ENCODE measurements around the gene GNAQ. TPM values are rescaled to one million over a fixed set of nuclear protein-coding genes. Genes with fewer than 3 reads are reported as not detected.

Gene GNAQ
- total RNA-seq, 2 experiments from 2014 or later: 22.4 to 22.7 TPM

DNA sequence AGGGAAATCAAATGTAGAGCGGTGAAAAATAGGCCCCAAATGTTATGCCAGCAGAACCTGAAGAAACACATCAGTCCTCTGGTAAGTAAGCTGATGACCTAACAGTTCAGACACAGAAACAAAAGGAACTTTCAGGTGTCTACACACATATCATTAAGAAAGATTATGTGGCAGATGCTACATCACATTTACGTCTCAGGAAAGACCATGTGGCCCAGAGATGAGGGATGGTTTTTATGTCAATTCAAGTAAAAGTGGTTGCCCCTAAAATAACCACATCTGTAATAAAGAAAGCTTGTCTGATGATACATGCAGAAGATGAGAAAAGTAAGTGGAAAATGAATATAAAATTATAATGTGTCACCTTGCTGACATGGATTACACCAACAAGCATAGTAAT, 31.4 kb downstream of the GNAQ start:
- Mint-ChIP-seq H3K9me3 (no peaks in the 10 kb centered on the region), H3K36me3 (peaks cover 15% of the 10 kb centered on the region), H3K4me1 (peaks cover 55% of the 10 kb centered on the region), H3K4me3 (no peak overlapping the region), H3K27ac (no peak overlapping the region), H3K27me3 (no peaks in the 10 kb centered on the region)
- DNase-seq: no peak

DNA sequence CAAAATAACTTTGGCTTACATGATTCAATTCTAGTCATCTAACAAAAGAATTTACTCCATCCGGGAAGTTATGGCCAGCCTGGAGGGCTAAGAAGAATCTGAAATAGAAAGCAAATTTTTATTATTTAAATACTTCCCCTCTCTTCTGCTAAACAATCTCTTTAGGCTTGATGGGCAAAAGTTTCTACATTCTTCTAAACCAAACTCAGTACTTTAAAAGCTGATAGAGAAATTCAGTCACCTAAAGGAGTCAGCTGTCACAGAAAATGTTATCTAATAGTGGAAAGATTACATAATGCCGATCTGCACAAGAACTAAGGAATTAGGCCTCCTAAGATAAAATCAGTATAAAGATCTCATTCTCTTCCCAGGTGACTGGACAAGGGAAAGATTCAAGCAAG, 32.4 kb downstream of the GNAQ start:
- Mint-ChIP-seq H3K4me1 (peaks cover 53% of the 10 kb centered on the region), H3K27ac (no peak overlapping the region), H3K9me3 (no peaks in the 10 kb centered on the region), H3K27me3 (no peaks in the 10 kb centered on the region), H3K4me3 (no peak overlapping the region), H3K36me3 (peaks cover 15% of the 10 kb centered on the region)
- no peak for DNase-seq

DNA sequence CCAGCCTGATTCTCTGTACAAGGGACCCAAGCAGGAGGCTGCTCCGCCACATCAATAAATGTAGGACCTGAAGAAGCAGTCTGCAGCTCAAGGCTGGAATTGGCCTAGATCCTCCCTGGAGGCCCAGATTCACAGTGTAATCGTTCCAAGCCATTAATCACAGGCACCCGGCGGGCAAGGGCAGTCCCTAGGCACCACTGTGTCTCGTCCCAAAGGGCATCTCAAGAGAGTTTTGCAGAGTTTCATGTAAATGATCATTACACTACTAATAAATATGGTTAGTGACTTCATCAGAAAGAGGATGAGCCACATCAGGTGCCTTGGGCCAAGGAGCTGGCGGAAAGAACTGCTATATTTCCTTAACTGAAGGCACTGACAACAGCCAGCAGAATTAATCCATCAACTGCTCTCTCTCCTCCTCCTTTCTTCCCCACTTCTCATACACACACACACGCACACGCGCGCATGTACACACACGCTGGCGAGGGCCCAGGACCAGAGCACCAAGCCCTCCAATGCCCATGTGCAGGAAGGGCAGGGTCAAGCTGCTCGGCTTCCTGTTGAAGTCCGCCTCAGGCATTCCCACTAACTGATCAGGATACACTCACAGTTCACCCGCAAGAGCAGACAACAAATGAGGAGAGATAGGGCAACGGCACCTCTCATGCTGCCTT, 33.9 kb downstream of the GNAQ start:
- DNase-seq: no peak
- Mint-ChIP-seq H3K27me3 (no peaks in the 10 kb centered on the region), H3K9me3 (no peaks in the 10 kb centered on the region), H3K36me3 (peaks cover 15% of the 10 kb centered on the region), H3K4me1 (peaks cover 46% of the 10 kb centered on the region), H3K27ac (no peak overlapping the region), H3K4me3 (no peak overlapping the region)

DNA sequence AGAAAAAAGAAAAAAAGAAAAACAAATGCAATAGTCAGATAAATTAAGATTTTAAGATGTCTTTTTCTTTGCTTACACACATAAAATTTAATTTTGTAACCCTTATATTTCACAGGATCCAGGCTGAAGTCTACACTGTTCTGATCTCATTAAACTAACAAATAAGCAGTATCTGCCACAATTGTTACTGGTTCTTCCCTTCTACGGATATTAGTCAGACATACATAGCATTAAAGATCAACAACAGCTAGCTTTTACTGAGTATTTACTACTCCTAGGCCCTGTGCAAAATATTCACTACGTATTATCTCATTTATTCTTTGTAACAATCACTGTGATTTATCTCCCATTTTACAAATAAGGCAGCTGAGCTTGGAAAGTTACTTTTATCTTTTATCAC, 34.9 kb downstream of the GNAQ start:
- H3K27me3 Mint-ChIP-seq: no peaks in the 10 kb centered on the region
- H3K4me1 Mint-ChIP-seq: peaks cover 36% of the 10 kb centered on the region
- H3K9me3 Mint-ChIP-seq: no peaks in the 10 kb centered on the region
- DNase-seq: no peak
- no peak overlapping the region for H3K27ac Mint-ChIP-seq
- H3K4me3 Mint-ChIP-seq: no peak overlapping the region
- peaks cover 21% of the 10 kb centered on the region for H3K36me3 Mint-ChIP-seq

DNA sequence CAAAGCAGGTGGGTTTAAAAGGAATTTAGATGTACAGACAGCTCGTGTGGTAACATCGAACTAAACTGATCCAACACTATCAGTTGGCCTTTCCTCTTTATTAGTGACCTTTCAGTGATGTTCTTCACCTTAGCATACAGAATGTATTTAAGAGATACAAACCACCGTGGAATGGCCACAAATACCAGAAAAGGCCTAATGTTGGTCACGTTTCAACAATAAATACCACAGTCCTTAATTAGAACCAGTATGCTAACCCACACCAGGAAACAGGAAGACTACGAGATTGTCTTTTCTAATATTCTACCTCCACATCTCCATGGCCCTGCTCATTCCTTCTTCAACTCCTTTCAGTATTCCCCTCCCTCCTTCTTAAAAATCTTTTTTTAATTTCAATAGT, 40.4 kb downstream of the GNAQ start:
- peaks cover 13% of the 10 kb centered on the region for H3K36me3 Mint-ChIP-seq
- no peak for DNase-seq
- H3K4me1 Mint-ChIP-seq: peaks cover 28% of the 10 kb centered on the region
- H3K9me3 Mint-ChIP-seq: no peaks in the 10 kb centered on the region
- H3K4me3 Mint-ChIP-seq: no peak overlapping the region
- H3K27me3 Mint-ChIP-seq: no peaks in the 10 kb centered on the region
- H3K27ac Mint-ChIP-seq: no peak overlapping the region

DNA sequence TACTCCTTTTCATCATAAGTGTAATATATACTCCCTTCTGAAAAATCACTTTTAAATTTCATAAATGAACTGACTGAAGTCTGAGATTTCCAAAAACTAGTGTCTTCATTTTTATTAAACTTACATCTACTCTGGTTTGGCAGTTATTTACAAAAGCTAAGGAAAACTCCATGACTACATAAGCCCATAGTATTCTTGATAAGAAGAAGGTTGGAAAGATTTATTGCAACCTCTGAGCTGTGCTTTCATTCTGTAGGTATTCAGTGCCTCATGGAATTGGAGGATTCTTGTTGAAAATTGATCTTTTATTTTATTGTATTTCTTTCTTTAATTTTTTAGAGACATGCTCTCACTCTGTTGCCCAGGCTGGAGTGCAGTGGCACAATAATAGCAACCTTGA, 41.7 kb downstream of the GNAQ start:
- Mint-ChIP-seq H3K36me3 (peaks cover 14% of the 10 kb centered on the region), H3K27ac (no peak overlapping the region), H3K4me1 (peaks cover 27% of the 10 kb centered on the region), H3K27me3 (no peaks in the 10 kb centered on the region), H3K9me3 (no peaks in the 10 kb centered on the region), H3K4me3 (no peak overlapping the region)
- no peak for DNase-seq

DNA sequence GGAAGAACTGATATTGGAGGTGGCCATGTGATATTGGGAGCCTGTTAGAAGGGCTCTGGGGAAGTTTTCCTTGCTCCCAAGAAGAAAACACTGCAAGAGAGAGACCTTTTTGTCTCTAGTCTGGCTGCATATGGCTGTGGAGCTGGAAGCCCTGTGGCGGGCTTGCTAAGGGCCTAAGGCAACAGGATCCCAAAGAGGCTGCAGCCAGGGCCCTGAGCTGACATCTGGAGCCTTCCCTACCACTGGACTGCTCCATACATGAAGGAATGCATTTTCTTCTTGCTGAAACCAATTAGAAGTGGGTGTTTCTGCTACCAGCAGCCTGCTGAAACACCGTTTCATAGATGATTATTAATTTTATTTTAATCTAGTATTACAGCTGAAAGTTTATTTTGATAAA, 42.2 kb downstream of the GNAQ start:
- Mint-ChIP-seq H3K9me3 (no peaks in the 10 kb centered on the region), H3K27ac (no peak overlapping the region), H3K27me3 (no peaks in the 10 kb centered on the region), H3K36me3 (peaks cover 14% of the 10 kb centered on the region), H3K4me1 (peaks cover 25% of the 10 kb centered on the region), H3K4me3 (no peak overlapping the region)
- no peak for DNase-seq

DNA sequence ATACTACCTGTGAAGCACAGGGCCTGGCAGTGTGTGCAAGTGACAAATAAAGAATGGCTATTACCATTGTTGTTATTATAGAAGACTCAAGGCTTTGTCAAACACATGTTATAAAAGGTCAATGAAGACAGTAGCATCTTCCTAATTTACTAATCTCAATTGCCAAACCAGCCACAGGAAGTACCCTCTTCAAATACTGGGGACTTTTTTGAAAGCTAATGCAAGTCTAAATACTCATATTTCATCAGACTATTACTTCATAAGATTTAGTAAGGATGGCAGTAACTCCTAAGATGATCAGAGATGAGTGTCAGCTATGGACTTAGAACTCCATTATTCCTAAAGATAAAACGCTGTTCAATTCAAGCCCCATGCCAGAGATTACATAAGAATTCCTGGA, 43.0 kb downstream of the GNAQ start:
- no peak overlapping the region for H3K4me3 Mint-ChIP-seq
- H3K9me3 Mint-ChIP-seq: no peaks in the 10 kb centered on the region
- no peak overlapping the region for H3K27ac Mint-ChIP-seq
- peaks cover 12% of the 10 kb centered on the region for H3K36me3 Mint-ChIP-seq
- H3K27me3 Mint-ChIP-seq: no peaks in the 10 kb centered on the region
- no peak for DNase-seq
- peaks cover 26% of the 10 kb centered on the region for H3K4me1 Mint-ChIP-seq

DNA sequence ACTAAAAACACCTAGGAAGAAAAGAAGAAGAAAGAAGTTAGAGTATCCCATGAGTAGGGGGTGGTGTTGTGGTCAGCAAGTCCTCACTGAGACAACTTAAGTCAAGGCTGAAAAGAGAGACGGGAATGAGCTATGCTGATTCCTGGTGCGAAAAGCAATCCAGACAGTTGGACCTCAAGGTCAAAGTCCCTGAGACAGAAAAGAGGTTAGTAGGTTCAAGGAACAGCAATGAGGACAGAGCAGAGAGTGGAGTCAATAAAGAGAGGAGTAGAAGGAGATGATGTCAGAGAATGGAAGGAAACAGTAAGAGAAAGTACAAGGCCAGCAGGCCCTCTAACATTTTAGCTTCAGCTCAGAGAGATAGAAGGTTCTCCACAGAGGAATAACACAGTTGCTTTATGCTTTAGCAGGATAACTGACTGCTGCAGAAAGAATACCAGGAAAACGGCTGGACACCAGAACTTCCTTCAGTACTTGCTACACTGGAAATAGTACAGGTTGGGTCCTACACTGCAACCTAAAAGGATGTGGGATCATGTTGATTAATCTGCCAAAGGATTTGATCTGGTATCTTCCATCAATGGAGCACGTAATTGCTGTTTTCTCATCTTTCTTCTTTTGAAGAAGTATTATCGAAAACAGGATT, 43.6 kb downstream of the GNAQ start:
- no peak for DNase-seq
- no peaks in the 10 kb centered on the region for H3K27me3 Mint-ChIP-seq
- peak overlapping the region; percentile 2 for H3K27ac Mint-ChIP-seq
- H3K36me3 Mint-ChIP-seq: peaks cover 12% of the 10 kb centered on the region
- H3K4me1 Mint-ChIP-seq: peaks cover 32% of the 10 kb centered on the region
- H3K4me3 Mint-ChIP-seq: no peak overlapping the region
- H3K9me3 Mint-ChIP-seq: no peaks in the 10 kb centered on the region

DNA sequence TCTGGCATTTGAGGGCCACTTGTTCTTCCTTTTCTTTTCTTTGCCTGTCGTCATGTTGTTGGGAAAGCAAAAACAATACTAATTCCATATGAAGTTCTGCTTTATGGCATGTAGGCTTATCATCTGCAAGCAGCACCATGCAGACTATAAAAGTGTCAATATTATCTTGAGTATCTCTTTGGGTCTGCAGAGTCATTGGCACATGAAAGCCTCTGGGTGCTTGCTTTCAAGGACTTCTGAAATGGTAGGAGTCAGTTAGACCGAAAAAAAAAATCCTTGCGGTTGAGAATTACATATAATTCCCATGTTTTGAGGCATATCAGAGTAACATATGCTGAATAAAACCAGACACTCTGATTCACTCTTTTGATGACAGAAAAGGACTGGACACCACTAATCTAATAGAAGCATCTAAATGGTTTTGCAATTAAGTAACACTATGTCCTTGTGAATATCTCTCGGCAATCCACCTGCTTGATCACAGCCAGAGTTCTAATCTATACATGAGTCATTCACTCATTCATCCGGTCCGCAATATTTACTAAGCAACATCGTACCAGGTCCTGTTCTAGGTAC, 44.4 kb downstream of the GNAQ start:
- H3K27me3 Mint-ChIP-seq: no peaks in the 10 kb centered on the region
- no peak overlapping the region for H3K4me3 Mint-ChIP-seq
- H3K27ac Mint-ChIP-seq: no peak overlapping the region
- DNase-seq: no peak
- H3K36me3 Mint-ChIP-seq: peaks cover 11% of the 10 kb centered on the region
- H3K9me3 Mint-ChIP-seq: no peaks in the 10 kb centered on the region
- H3K4me1 Mint-ChIP-seq: peaks cover 39% of the 10 kb centered on the region

DNA sequence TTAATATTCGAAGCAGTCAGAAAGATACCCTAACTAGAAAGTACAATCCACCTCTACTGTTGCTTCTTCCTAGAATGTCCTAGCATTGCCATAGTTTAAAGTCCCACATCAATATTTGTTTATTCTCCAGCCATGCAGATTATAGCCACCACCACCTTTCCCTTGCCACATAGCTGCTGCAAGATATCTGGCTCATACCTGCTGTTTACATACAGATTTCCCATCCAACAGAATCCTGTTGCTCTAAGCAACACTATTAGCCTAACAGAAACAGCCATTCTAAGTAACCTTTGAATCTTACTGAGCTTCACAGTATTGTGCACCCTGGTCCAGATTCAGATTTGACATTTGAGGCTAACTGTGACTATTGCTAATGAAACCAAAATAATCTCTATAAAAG, 45.6 kb downstream of the GNAQ start:
- H3K9me3 Mint-ChIP-seq: no peaks in the 10 kb centered on the region

DNA sequence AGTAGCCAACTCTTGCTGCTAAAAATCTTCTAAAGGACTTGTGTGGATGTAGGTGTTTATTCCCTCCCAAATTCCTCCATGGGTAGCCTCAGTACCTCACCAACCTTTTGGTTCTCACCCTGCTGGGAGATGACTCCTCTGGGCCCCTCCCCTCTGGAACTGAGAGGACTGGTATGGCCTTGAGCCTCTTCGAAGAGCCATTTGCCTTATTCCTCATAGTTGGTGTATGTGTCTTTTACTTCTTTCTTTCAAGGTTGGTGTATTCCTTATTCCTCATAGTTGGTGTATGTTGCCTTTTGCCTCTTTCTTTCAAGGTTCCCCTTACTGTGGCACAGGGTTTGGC, 48.3 kb downstream of the GNAQ start:
- Mint-ChIP-seq H3K36me3 (peaks cover 10% of the 10 kb centered on the region), H3K9me3 (no peaks in the 10 kb centered on the region), H3K27ac (peak overlapping the region; percentile 44), H3K4me3 (no peak overlapping the region), H3K27me3 (no peaks in the 10 kb centered on the region), H3K4me1 (peaks cover 66% of the 10 kb centered on the region)
- DNase-seq: no peak

More for the DNA sequence above, 45.6 kb downstream of the GNAQ start:
- Mint-ChIP-seq H3K27me3 (no peaks in the 10 kb centered on the region), H3K4me1 (peaks cover 50% of the 10 kb centered on the region), H3K4me3 (no peak overlapping the region), H3K27ac (no peak overlapping the region), H3K36me3 (peaks cover 4% of the 10 kb centered on the region)
- no peak for DNase-seq

DNA sequence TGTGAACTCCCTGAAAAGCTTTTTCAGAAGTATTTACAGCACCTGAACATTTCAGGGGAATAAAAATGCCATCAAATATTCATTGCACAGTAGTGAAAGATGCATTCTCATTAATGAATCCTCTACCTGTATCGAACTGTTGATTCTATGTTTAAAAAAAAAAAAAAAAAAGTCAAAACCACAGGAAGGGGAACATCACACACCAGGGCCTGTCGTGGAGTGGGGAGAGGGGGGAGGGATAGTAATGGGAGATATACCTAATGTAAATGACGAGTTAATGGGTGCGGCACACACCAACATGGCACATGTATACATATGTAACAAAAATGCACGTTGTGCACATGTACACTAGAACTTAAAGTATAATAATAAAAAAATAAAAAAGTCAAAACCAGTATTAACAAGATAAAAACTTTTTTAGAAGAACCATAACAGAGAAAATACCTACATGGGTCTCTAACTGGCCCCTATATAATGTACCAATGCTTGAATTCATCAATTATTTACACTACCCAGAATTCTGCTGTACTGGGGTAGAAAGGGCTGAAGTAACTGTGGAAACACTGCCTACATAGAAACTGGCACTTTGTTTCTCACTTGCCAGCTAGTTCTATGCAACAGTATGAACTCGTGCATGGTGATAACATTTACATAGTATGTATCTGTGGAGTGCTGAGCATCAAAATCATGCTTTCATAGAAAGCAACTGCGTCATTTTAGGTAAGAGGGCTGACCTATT, 48.9 kb downstream of the GNAQ start:
- Mint-ChIP-seq H3K27ac (no peak overlapping the region), H3K36me3 (peaks cover 10% of the 10 kb centered on the region), H3K4me3 (no peak overlapping the region), H3K27me3 (no peaks in the 10 kb centered on the region), H3K9me3 (no peaks in the 10 kb centered on the region), H3K4me1 (peaks cover 68% of the 10 kb centered on the region)
- no peak for DNase-seq

DNA sequence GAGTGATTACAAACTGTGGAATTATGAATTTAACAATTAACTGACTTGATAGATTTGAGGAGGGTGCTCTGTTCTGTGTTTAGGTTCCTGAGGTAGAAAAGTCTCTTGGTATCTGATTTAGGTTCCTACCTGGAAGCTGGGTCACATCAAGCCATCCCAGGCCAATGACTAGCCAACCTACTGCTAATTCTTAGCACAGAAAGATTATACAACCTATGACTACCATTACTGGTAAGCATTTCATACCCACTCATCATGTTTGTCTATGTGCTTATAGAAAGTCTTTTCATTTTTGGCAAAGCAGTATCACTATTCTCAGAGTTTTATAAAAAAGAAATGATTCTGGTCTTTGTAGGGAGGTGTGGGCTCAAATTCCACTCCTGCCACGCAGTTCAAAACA, 49.7 kb downstream of the GNAQ start:
- H3K27ac Mint-ChIP-seq: peak overlapping the region; percentile 19
- H3K4me3 Mint-ChIP-seq: no peak overlapping the region
- peaks cover 10% of the 10 kb centered on the region for H3K36me3 Mint-ChIP-seq
- H3K27me3 Mint-ChIP-seq: no peaks in the 10 kb centered on the region
- H3K9me3 Mint-ChIP-seq: no peaks in the 10 kb centered on the region
- peaks cover 73% of the 10 kb centered on the region for H3K4me1 Mint-ChIP-seq
- no peak for DNase-seq

DNA sequence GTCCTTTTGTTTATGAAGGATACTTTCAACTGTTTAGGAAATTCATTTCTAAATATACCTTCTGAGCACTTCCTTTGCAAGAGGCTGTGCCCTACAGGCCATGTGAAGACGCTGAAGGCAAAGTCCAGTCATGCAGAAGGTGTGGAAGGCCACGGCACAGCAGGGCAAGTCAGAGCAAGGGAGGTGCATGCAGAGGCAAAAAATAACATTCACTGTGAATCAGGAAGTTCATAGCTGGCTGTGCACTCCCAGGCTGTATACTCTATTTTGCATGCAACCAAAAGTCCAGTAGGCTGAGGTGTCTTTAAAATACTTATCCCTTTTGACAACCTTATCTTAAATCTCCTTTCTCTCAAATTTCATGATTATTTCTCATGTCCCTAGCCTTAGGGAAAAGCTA, 50.3 kb downstream of the GNAQ start:
- Mint-ChIP-seq H3K4me3 (no peak overlapping the region), H3K36me3 (peaks cover 10% of the 10 kb centered on the region), H3K27ac (peak overlapping the region; percentile 19), H3K27me3 (no peaks in the 10 kb centered on the region), H3K9me3 (no peaks in the 10 kb centered on the region), H3K4me1 (peaks cover 74% of the 10 kb centered on the region)
- DNase-seq: no peak
